ENCODE measurements around the gene ZBED5.

DNA sequence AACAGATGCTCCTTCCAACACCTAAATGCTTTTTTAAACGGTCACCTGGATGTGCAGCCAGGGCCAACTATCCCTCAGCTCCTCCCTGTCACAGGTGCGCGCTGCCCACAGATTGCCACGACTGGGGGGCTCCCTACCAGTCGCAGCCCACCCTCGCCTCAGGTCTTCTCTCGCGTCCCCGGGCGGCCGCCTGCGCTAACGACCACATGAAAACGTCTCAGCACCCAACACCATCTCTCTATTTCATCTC is 469 bp downstream of the ZBED5 start:
- TF ChIP-seq SUZ12 (IDR thresholded peaks at IDR 0.05) (no peak), SP1 (IDR thresholded peaks at IDR 0.05) (no peak), CTBP1 (IDR thresholded peaks at IDR 0.05; ENCODE audit: borderline replicate concordance) (no peak), TARDBP (IDR thresholded peaks at IDR 0.05) (no peak), FOXM1 (IDR thresholded peaks at IDR 0.05; ENCODE audit: borderline replicate concordance) (no peak), FOXK2 (IDR thresholded peaks at IDR 0.05) (no peak), ELF4 (IDR thresholded peaks at IDR 0.05) (no peak)
- TF ChIP-seq, protein P1, sequence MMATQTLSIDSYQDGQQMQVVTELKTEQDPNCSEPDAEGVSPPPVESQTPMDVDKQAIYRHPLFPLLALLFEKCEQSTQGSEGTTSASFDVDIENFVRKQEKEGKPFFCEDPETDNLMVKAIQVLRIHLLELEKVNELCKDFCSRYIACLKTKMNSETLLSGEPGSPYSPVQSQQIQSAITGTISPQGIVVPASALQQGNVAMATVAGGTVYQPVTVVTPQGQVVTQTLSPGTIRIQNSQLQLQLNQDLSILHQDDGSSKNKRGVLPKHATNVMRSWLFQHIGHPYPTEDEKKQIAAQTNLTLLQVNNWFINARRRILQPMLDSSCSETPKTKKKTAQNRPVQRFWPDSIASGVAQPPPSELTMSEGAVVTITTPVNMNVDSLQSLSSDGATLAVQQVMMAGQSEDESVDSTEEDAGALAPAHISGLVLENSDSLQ (IDR thresholded peaks at IDR 0.05) = no peak
